KMS-11 (cell line): ENCODE data around the gene C4orf50.

ENCODE experiments used
- H2AFZ ChIP-seq: fragments of 200-600 bp; sonication (generic); 2 replicates; pipeline ENCODE4 v1.6.1; 2016; ENCODE audit warnings: antibody characterized with exemption, mixed run types, low read depth
- H3K27ac ChIP-seq: fragments of 200-600 bp; sonication (generic); 2 replicates; pipeline ENCODE4 v1.6.1; 2016; ENCODE audit warnings: mild to moderate bottlenecking, mixed run types
- H3K27me3 ChIP-seq: fragments of 200-600 bp; sonication (generic); 2 replicates; pipeline ENCODE4 v1.6.1; 2017; ENCODE audit warnings: mild to moderate bottlenecking, low read depth, mixed run types, moderate library complexity; ENCODE audit not compliant: insufficient read depth
- H3K36me3 ChIP-seq: fragments of 200-600 bp; sonication (generic); 2 replicates; pipeline ENCODE4 v1.6.1; 2017; ENCODE audit warnings: mild to moderate bottlenecking, mixed run types; ENCODE audit not compliant: insufficient read depth
- H3K4me1 ChIP-seq: fragments of 200-600 bp; sonication (generic); 2 replicates; pipeline ENCODE4 v1.6.1; 2016; ENCODE audit warnings: mild to moderate bottlenecking, low read depth, mixed run types; ENCODE audit not compliant: poor library complexity, severe bottlenecking
- H3K4me2 ChIP-seq: fragments of 200-600 bp; sonication (generic); 2 replicates; pipeline ENCODE4 v1.7.0; 2016; ENCODE audit warnings: mild to moderate bottlenecking, mixed run types
- H3K4me3 ChIP-seq: fragments of 200-600 bp; sonication (generic); IDR thresholded peaks from 2 replicates; pipeline ENCODE4 v1.6.1; 2017; ENCODE audit warnings: low read depth, low read length, mixed read lengths; ENCODE audit not compliant: insufficient read depth
- H3K79me2 ChIP-seq: fragments of 200-600 bp; sonication (generic); 2 replicates; pipeline ENCODE4 v1.6.1; 2016; ENCODE audit warnings: low read depth, mixed run types; ENCODE audit not compliant: insufficient read depth
- H3K9ac ChIP-seq: fragments of 200-600 bp; sonication (generic); 2 replicates; pipeline ENCODE4 v1.6.1; 2016; ENCODE audit warnings: mild to moderate bottlenecking, mixed run types
- H4K20me1 ChIP-seq: fragments of 200-600 bp; sonication (generic); 2 replicates; pipeline ENCODE4 v1.6.1; 2016; ENCODE audit warnings: mild to moderate bottlenecking, mixed run types; ENCODE audit not compliant: insufficient read depth
- CTCF ChIP-seq: fragments of 200-600 bp; sonication (generic); conservative IDR thresholded peaks from 2 replicates; pipeline ENCODE4 v1.6.1; 2017; ENCODE audit warnings: low read depth, mild to moderate bottlenecking, antibody characterized with exemption, low read length, moderate library complexity, mixed read lengths

The C4orf50 gene

GRCh38 chr4:5973486-5974220, 44.6 kb downstream of the C4orf50 start:
- Histone ChIP-seq H3K79me2 (no peaks in the 10 kb centered on the region), H3K9ac (no peak overlapping the region), H4K20me1 (no peaks in the 10 kb centered on the region), H3K27ac (no peak overlapping the region), H2AFZ (no peak overlapping the region), H3K27me3 (no peaks in the 10 kb centered on the region), H3K36me3 (no peaks in the 10 kb centered on the region), H3K4me3 (no peak overlapping the region), H3K4me1 (no peaks in the 10 kb centered on the region), H3K4me2 (no peak overlapping the region)
- no peak for TF ChIP-seq CTCF

- H3K4me2 ChIP-seq = no peak overlapping the region
- no peaks in the 10 kb centered on the region for H3K79me2 ChIP-seq
- H4K20me1 ChIP-seq = no peaks in the 10 kb centered on the region
- TF ChIP-seq CTCF = no peak
- no peak overlapping the region for H3K9ac ChIP-seq
- H3K27me3 ChIP-seq = no peaks in the 10 kb centered on the region
- no peaks in the 10 kb centered on the region for H3K4me1 ChIP-seq
- no peak overlapping the region for H3K27ac ChIP-seq
- H3K4me3 ChIP-seq = no peak overlapping the region
- H3K36me3 ChIP-seq = no peaks in the 10 kb centered on the region
- H2AFZ ChIP-seq = no peak overlapping the region
Measured at GRCh38 chr4:5973033-5973432, 45.2 kb downstream of the C4orf50 start.

- Histone ChIP-seq H3K4me2 (no peak overlapping the region), H3K27me3 (no peaks in the 10 kb centered on the region), H3K4me1 (no peaks in the 10 kb centered on the region), H2AFZ (no peak overlapping the region), H3K36me3 (no peaks in the 10 kb centered on the region), H3K4me3 (no peak overlapping the region), H3K27ac (no peak overlapping the region), H3K79me2 (no peaks in the 10 kb centered on the region), H4K20me1 (no peaks in the 10 kb centered on the region), H3K9ac (no peak overlapping the region)
- TF ChIP-seq CTCF = no peak
Measured at GRCh38 chr4:5972571-5972970, 45.7 kb downstream of the C4orf50 start.

- TF ChIP-seq CTCF = no peak
- no peaks in the 10 kb centered on the region for H3K27me3 ChIP-seq
- H2AFZ ChIP-seq = no peak overlapping the region
- no peak overlapping the region for H3K4me2 ChIP-seq
- no peaks in the 10 kb centered on the region for H3K4me1 ChIP-seq
- no peaks in the 10 kb centered on the region for H4K20me1 ChIP-seq
- H3K4me3 ChIP-seq = no peak overlapping the region
- H3K79me2 ChIP-seq = no peaks in the 10 kb centered on the region
- H3K9ac ChIP-seq = no peak overlapping the region
- H3K36me3 ChIP-seq = no peaks in the 10 kb centered on the region
- H3K27ac ChIP-seq = no peak overlapping the region
Measured at GRCh38 chr4:5971078-5971450, 47.2 kb downstream of the C4orf50 start.
